Stomach (tissue), 4 donors: ENCODE measurements around the gene KRT76.

ENCODE experiments used
- EP300 ChIP-seq: sonication (generic); formaldehyde crosslinking; IDR thresholded peaks from one replicate; pipeline ENCODE4 v1.6.1; 2017; ENCODE audit warnings: antibody characterized with exemption
- POLR2A ChIP-seq, 4 donors: fragments of 450-650 bp; IDR thresholded peaks; one replicate each; pipeline ENCODE4 v1.6.1; 2016; ENCODE audit warnings: antibody characterized with exemption in 4 of 4, control low read depth in 2 of 4, mild to moderate bottlenecking in 1 of 4, moderate library complexity in 1 of 4
- POLR2AphosphoS5 ChIP-seq, 3 donors: sonication (generic); formaldehyde crosslinking; IDR thresholded peaks; one replicate each; pipeline ENCODE4 v1.6.1; 2016; ENCODE audit warnings: antibody characterized with exemption in 3 of 3
- TF ChIP-seq, protein P1 (sequence below), 7 experiments: fragments of 450-650 bp in 4 of 7; fragments of 200-600 bp in 3 of 7; sonication (generic) in 3 of 7; IDR thresholded peaks; one replicate each; pipeline ENCODE4 v1.5.1; 2016 to 2019; ENCODE audit warnings: antibody characterized with exemption in 7 of 7, control low read depth in 2 of 7, mild to moderate bottlenecking in 1 of 7

DNA sequence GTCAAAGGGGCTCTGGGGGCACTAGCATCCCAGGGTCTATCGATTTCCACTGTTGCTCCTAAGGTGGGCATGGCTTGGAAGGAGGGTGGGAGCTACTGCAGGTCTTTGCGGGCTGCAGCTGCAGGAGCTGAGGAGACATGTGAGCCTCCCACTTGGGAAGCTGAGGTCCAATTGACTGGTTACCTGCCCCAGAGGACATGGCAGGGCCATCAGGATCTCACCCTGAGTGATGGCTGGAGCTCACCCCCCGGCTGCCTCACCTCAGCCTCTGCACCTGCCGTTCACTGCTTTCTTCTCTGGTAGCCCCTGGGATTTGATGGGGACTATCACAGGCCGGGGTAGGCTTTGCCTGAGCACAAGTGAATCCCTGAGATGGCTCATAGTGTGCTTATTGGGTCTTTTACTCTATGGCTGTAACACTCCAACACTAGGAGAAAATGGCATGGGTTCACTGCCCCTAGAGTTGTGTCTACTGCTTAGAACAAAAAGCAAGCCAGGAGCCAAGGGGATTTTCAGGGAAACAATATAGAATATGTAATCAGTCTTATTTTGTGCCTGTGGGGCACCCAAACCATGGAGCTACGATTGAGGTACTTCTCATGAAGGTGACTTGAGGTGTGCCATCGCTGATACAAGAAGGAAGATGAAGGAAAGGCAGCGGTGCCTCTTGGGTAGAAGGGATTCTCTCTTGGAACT lies 40.0 kb upstream of the KRT76 start:
- TF ChIP-seq POLR2AphosphoS5 (IDR thresholded peaks at IDR 0.05) (no peak), POLR2A (IDR thresholded peaks at IDR 0.05) (no peak), EP300 (no peak)
- TF ChIP-seq, protein P1, sequence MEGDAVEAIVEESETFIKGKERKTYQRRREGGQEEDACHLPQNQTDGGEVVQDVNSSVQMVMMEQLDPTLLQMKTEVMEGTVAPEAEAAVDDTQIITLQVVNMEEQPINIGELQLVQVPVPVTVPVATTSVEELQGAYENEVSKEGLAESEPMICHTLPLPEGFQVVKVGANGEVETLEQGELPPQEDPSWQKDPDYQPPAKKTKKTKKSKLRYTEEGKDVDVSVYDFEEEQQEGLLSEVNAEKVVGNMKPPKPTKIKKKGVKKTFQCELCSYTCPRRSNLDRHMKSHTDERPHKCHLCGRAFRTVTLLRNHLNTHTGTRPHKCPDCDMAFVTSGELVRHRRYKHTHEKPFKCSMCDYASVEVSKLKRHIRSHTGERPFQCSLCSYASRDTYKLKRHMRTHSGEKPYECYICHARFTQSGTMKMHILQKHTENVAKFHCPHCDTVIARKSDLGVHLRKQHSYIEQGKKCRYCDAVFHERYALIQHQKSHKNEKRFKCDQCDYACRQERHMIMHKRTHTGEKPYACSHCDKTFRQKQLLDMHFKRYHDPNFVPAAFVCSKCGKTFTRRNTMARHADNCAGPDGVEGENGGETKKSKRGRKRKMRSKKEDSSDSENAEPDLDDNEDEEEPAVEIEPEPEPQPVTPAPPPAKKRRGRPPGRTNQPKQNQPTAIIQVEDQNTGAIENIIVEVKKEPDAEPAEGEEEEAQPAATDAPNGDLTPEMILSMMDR (IDR thresholded peaks at IDR 0.05) = no peak
